IPS-NIHi7 (cell line): ENCODE results near the gene WDR62.

Experiments
- DNase-seq: peaks from one replicate; pipeline ENCODE4 v3.0.0; 2012; ENCODE audit warnings: mixed read lengths; ENCODE audit errors: extremely low spot score

WDR62 gene

DNA sequence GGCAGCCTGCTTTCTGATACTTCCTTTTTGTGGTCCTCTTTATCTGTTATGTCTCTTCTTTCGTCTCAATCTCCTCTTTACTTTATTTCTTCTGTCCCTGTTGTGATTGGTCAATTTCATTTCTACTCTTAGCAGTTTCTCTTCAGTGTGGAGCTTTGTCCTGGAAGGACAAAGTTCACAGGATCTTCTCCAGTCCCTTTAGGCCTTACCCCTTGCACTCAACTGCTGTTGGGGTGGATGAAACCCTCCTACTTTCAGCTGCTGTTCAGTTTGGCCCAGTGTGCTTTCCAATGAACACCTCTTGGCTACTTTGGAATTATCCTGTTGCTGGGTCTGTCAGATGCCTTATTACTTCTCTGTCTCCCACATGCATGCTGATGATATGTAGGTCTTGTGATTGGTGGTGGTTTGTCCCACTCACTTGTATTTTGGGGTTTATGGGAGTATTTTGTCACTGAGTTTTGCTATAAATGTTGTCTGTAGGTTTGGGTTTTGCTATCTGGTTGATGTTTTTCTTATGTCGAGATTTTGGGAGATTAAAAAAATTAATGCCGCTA is 24.8 kb downstream of the WDR62 start:
- no peak for DNase-seq

- DNase-seq = no peak
Measured at GRCh38 chr19:36081385-36081784, 26.7 kb downstream of the WDR62 start.

DNA sequence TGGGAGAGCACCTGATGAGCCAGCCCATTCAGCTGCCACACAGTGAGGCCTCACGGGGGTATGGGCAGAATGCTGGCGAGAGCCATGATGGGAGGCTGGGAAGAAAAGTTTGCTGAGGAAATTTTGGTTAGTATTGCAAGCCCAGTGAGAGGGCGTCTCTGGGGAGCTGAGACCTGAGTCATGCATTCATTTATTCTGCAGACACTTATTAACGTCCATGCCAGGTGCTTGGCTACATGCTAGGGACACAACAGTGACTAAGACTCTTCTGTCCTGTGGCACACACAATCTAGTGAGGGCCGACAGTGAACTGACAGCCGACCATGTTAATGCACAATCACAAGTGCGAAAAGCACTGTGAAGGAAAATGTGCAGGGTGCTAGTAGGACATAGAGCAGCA is 27.2 kb downstream of the WDR62 start:
- no peak for DNase-seq

DNA sequence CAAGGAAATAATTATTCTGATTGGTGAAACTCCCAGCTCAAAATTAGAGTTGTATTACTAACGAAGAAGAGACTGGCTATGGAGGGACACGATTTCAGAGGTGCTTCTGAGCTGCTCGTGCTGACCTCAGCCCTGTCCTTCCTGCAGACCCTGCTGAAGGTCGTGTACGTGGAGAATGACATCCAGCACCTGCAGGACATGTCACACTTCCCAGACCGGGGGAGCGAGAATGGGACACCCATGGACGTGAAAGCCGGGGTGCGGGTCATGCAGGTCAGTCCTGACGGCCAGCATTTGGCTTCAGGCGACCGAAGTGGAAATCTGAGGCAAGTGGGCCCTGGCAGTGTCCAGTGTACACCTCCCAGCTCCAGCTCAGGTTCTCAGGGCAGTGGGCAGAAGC is 28.2 kb downstream of the WDR62 start:
- no peak for DNase-seq

DNA sequence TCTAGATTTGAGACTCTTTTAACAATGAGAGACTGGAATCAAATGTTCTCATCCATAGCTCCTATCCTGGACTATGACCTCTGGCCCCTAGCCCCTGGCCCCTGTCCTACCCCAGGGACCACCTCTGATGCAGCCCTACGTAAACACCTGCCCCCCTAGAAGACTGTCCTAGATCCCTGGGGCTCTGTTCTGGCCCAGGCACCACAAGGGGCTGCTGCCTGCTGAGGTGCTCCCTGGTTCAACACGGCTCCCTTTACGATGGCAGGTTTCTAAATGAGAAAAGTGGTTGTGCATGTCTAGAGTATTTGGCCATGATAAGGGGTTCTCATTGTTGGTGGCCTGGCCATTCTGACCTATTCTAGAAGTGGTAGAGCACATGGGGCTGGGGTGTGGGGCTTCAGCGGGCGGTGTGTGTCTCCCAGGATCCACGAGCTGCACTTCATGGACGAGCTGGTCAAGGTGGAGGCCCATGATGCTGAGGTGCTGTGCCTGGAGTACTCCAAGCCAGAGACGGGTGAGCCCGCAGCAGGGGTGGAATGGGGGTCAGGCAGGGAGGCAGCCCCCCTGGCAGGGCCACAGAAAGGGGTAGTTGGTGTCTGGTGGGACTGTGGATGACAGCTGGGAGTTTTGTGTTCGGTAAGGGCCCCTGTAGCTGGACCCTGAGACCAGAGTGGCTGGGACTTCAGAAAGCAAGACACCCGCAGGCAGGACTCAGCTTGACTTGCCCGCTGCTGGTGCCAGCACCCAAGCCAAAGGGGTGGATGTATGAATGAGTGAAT is 29.7 kb downstream of the WDR62 start:
- no peak for DNase-seq

- DNase-seq = no peak
Measured at GRCh38 chr19:36086326-36086725, 31.6 kb downstream of the WDR62 start.

DNA sequence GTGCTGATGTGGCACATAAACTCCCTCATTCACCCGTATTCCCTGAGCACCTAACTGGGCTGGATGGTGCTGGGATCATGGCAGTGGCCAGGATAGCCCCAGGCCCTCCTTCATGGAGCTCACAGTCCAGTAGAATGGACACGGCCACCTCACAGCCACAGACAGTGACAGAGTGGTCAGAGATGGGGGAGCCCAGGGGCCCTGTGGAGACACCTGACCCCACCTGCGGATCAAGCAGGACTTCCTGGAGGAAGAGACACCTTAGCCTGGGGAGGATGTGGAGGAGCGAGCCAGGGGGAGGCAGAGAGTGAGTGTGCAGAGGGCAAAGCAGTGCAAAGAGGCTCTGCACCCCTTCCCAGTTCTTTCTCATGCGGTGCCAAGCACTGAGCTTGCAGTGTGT is 35.1 kb downstream of the WDR62 start:
- DNase-seq = no peak

DNA sequence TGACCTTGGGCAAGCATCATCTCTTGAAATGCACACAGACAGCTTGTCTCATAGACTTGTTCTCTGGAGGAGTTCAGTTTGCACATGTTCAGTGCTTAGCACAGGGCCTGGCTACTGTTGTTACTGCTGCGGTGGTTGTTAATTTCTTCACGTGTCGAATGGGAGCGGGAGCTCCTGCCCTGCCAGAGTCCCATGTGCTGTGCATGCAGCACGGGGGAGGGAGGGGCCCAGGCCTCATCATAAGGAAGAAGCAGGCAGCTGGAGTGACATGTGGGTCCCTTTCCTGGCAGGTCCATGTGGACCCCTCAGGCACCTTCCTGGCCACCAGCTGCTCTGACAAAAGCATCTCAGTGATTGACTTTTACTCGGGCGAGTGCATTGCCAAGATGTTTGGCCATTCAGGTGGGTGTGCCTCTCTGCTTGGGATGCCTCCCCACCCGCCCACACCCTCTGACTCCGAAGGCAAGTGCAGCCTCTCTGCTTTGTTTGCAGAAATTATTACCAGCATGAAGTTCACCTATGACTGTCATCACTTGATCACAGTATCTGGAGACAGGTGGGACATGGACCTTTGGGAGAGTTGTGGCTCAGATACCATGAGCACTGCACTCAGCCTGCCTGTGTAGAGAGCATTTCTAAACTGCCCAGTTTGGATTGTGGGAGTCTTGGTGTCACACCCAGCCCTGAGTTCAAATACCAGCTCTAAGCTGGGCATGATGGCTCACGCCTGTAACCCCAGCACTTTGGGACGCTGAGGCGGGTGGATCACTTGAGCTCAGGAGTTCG is 36.4 kb downstream of the WDR62 start:
- no peak for DNase-seq

- DNase-seq = no peak
Measured at GRCh38 chr19:36092566-36092965, 37.9 kb downstream of the WDR62 start.

GRCh38 chr19:36093146-36093662 is 38.5 kb downstream of the WDR62 start:
- DNase-seq = no peak

DNA sequence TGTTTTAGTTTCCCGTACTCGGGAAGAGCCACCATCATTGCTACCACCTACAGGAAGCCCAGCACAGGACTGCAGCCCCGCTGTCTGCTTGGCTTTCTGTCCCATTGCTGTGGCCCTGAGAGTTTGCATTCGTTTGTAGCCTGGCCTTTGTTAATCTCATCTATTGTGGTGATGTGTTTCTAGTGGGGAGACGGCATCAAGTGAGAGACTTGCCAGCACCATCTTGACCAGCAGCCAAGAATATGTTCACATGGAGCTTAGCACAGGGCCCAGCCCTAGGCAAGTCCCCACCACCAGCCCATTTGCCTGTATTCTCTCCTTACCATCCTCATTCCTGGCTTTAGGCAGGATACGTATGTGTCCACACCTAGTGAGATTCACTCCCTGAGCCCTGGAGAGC is 39.0 kb downstream of the WDR62 start:
- no peak for DNase-seq

- DNase-seq = no peak
Measured at GRCh38 chr19:36097036-36097435, 42.3 kb downstream of the WDR62 start.

GRCh38 chr19:36099166-36099785 is 44.6 kb downstream of the WDR62 start:
- DNase-seq = no peak

- DNase-seq = no peak
Measured at GRCh38 chr19:36100476-36100875, 45.8 kb downstream of the WDR62 start.

DNA sequence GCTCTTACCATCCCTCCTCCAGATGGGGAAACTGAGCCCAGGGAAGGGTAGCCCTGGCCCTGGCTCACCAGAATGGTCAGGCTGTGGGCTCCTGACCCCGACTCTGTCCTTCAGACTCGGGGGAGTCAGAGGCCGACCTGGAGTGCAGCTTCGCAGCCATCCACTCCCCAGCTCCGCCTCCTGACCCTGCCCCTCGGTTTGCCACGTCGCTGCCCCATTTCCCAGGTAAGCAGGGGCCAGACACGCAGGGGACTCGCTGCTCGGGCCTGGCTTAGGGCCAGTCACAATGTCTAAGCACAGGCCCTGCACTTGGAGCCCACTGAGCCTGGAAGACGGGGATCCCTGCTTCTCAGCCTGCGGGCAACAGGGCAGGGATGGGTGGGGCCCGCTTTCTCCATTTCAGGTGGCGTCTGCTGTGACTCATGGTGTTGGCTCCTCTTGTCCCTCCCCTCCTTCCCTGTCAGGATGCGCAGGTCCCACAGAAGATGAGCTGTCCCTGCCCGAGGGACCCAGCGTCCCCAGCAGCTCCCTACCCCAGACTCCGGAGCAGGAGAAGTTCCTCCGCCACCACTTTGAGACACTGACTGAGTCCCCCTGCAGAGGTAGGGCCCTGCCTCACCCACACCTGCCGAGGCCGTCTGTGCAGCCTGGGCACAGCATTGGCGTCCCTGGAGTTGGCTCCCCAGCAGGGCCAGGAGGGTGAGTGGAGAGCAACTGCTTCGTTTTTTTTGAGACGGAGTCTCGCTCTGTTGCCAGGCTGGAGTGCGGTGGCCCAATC is 47.0 kb downstream of the WDR62 start:
- DNase-seq = no peak

- no peak for DNase-seq
Measured at GRCh38 chr19:36103040-36103626, 48.4 kb downstream of the WDR62 start.

GRCh38 chr19:36103842-36104552 is 49.3 kb downstream of the WDR62 start:
- no peak for DNase-seq

DNA sequence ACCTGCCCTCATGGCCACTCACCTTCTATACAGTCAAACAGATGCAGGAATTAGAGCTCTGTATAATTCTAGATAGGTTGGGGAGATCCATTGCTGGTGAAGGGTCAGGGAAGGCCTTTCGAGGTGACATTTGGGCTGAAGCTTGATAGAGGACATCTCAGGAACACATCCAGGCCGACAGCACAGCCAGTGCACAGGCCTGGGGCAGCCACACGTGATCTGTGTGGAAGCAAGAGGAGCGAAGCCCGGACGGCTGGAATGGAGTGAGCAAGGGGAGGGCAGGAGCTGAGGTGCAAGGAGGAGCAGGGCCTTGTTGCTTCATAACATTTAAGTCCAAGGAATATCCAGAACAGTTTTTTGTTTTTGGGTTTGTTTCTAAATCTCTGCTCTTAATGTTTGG is 51.7 kb downstream of the WDR62 start:
- DNase-seq = no peak

DNA sequence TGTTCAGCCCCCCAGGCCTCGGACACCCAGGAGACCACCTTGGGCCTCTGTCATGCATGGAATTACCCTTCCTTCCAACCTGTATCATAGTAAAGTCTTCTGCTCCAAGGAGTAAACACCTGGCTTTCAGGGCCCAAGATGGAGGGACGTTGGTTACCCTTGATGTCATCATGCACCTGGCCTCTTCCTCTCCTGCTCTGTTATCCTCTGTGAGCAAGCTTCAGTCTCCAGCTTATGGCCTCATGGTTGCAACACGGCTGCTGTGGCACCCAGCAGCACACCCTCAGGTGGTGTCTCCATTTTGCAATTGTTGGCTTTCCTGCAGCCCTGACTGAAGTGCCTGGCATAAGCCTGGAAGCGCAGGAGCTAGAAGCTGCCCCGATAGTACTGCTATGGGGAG is 52.3 kb downstream of the WDR62 start:
- no peak for DNase-seq

DNA sequence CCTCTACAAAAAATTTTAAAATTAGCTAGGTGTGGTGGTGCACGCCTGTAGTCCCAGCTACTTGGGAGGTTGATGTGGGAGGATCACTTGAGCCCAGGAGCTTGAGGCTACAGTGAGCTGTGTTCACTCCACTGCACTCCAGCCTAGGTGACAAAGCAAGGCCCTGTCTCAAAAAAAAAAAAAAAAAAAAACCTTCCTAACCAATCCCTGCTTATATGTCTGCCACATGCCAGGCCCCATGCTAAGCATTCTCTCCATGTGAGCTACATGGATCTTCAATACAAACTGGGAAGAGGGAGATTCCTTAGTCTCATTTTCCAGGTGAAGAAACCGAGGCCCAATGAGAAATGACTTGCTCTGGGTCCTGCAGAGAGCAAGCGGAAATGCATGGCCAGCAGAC is 54.0 kb downstream of the WDR62 start:
- no peak for DNase-seq
